Panc1 (cell line): Measurements from ENCODE around the gene MYADML2.

Source experiments
- TF ChIP-seq, protein P1 (sequence below), 2 experiments: IDR thresholded peaks; 2 replicates each; pipeline ENCODE4 v1.6.1; 2011 to 2012; ENCODE audit warnings: low read depth in 2 of 2, control low read depth in 1 of 2, low read length in 1 of 2, mild to moderate bottlenecking in 1 of 2, moderate library complexity in 1 of 2; ENCODE audit not compliant: insufficient read depth in 1 of 2
- TF ChIP-seq, protein P2 (sequence below): fragments of 450-650 bp; IDR thresholded peaks from 2 replicates; pipeline ENCODE4 v1.5.1; 2017; ENCODE audit warnings: mild to moderate bottlenecking

DNA sequence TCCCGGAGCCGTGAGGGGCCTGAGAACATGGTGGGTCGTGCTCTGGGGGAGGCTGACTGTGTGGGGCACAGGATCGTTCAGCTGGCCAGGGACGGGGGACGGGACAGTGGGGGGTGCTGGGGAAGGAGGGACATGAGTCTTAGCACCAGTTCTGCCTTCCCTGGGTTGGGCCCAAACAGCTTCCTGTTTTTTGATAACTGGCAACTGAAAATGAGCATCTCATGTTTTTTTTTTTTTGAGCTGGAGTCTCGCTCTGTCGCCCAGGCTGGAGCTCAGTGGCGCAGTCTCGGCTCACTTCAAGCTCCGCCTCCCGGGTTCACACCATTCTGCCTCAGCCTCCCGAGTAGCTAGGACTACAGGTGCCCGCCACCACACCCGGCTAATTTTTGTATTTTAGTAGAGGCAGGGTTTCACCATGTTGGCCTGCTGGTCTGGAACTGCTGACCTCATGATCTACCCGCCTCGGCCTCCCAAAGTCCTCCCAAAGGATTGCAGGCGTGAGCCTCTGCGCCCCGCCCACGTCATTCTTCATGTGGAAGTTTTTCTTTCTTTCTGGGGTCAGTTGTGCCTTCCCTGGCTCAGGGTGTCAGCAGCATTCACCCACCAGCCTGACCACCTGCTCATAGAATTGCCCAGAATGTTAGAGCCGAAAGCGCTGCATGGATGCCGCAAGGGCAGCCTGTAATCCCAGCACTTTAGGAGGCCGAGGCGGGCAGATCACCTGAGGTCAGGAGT is 36.8 kb upstream of the MYADML2 start:
- TF ChIP-seq, protein P1, sequence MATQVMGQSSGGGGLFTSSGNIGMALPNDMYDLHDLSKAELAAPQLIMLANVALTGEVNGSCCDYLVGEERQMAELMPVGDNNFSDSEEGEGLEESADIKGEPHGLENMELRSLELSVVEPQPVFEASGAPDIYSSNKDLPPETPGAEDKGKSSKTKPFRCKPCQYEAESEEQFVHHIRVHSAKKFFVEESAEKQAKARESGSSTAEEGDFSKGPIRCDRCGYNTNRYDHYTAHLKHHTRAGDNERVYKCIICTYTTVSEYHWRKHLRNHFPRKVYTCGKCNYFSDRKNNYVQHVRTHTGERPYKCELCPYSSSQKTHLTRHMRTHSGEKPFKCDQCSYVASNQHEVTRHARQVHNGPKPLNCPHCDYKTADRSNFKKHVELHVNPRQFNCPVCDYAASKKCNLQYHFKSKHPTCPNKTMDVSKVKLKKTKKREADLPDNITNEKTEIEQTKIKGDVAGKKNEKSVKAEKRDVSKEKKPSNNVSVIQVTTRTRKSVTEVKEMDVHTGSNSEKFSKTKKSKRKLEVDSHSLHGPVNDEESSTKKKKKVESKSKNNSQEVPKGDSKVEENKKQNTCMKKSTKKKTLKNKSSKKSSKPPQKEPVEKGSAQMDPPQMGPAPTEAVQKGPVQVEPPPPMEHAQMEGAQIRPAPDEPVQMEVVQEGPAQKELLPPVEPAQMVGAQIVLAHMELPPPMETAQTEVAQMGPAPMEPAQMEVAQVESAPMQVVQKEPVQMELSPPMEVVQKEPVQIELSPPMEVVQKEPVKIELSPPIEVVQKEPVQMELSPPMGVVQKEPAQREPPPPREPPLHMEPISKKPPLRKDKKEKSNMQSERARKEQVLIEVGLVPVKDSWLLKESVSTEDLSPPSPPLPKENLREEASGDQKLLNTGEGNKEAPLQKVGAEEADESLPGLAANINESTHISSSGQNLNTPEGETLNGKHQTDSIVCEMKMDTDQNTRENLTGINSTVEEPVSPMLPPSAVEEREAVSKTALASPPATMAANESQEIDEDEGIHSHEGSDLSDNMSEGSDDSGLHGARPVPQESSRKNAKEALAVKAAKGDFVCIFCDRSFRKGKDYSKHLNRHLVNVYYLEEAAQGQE (IDR thresholded peaks at IDR 0.05; ENCODE audit: insufficient read depth in 1 of 2, low read depth in 2 of 2, low read length in 1 of 2): no peak
- TF ChIP-seq, protein P2, sequence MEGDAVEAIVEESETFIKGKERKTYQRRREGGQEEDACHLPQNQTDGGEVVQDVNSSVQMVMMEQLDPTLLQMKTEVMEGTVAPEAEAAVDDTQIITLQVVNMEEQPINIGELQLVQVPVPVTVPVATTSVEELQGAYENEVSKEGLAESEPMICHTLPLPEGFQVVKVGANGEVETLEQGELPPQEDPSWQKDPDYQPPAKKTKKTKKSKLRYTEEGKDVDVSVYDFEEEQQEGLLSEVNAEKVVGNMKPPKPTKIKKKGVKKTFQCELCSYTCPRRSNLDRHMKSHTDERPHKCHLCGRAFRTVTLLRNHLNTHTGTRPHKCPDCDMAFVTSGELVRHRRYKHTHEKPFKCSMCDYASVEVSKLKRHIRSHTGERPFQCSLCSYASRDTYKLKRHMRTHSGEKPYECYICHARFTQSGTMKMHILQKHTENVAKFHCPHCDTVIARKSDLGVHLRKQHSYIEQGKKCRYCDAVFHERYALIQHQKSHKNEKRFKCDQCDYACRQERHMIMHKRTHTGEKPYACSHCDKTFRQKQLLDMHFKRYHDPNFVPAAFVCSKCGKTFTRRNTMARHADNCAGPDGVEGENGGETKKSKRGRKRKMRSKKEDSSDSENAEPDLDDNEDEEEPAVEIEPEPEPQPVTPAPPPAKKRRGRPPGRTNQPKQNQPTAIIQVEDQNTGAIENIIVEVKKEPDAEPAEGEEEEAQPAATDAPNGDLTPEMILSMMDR: no peak
